ENCODE data around the gene DNAH8.

DNAH8 gene

GRCh38 chr6:38750968-38751615, 36.0 kb downstream of the DNAH8 start:
- H3K4me1 ChIP-seq (ENCODE audit: control insufficient read depth in 1 of 2, insufficient read depth in 1 of 2, low read depth in 1 of 2, low read length in 1 of 2) = no peaks in the 10 kb centered on the region
- no peaks in the 10 kb centered on the region for H3K36me3 ChIP-seq
- H3K27ac ChIP-seq = no peak overlapping the region
- no peaks in the 10 kb centered on the region for H3K9me3 ChIP-seq
- no peak overlapping the region for H3K4me3 ChIP-seq (ENCODE audit: low read depth in 1 of 2, low read length in 1 of 2)
- no peak for TF ChIP-seq CTCF (IDR thresholded peaks at IDR 0.05)
- no peaks in the 10 kb centered on the region for H3K27me3 ChIP-seq

GRCh38 chr6:38753707-38754106, 38.6 kb downstream of the DNAH8 start:
- H3K27ac ChIP-seq = no peak overlapping the region
- H3K27me3 ChIP-seq = no peaks in the 10 kb centered on the region
- no peak for TF ChIP-seq CTCF (IDR thresholded peaks at IDR 0.05)
- H3K4me1 ChIP-seq (ENCODE audit: control insufficient read depth in 1 of 2, insufficient read depth in 1 of 2, low read depth in 1 of 2, low read length in 1 of 2) = no peaks in the 10 kb centered on the region
- H3K4me3 ChIP-seq (ENCODE audit: low read depth in 1 of 2, low read length in 1 of 2) = no peak overlapping the region
- H3K36me3 ChIP-seq = no peaks in the 10 kb centered on the region
- H3K9me3 ChIP-seq = no peaks in the 10 kb centered on the region

- H3K36me3 ChIP-seq = no peaks in the 10 kb centered on the region
- no peaks in the 10 kb centered on the region for H3K4me1 ChIP-seq (ENCODE audit: control insufficient read depth in 1 of 2, insufficient read depth in 1 of 2, low read depth in 1 of 2, low read length in 1 of 2)
- no peak for TF ChIP-seq CTCF (IDR thresholded peaks at IDR 0.05)
- no peaks in the 10 kb centered on the region for H3K27me3 ChIP-seq
- no peak overlapping the region for H3K27ac ChIP-seq
- H3K9me3 ChIP-seq = no peaks in the 10 kb centered on the region
- no peak overlapping the region for H3K4me3 ChIP-seq (ENCODE audit: low read depth in 1 of 2, low read length in 1 of 2)
Measured at GRCh38 chr6:38755207-38755606, 40.1 kb downstream of the DNAH8 start.

GRCh38 chr6:38755874-38756273, 40.8 kb downstream of the DNAH8 start:
- Histone ChIP-seq H3K27ac (no peak overlapping the region), H3K4me1 (ENCODE audit: control insufficient read depth in 1 of 2, insufficient read depth in 1 of 2, low read depth in 1 of 2, low read length in 1 of 2) (no peaks in the 10 kb centered on the region), H3K4me3 (ENCODE audit: low read depth in 1 of 2, low read length in 1 of 2) (no peak overlapping the region), H3K36me3 (no peaks in the 10 kb centered on the region), H3K27me3 (no peaks in the 10 kb centered on the region), H3K9me3 (no peaks in the 10 kb centered on the region)
- TF ChIP-seq CTCF (IDR thresholded peaks at IDR 0.05) = no peak

GRCh38 chr6:38760097-38760496, 45.0 kb downstream of the DNAH8 start:
- no peaks in the 10 kb centered on the region for H3K36me3 ChIP-seq

More at GRCh38 chr6:38760097-38760496, 45.0 kb downstream of the DNAH8 start:
- no peak overlapping the region for H3K4me3 ChIP-seq (ENCODE audit: low read depth in 1 of 2, low read length in 1 of 2)
- H3K9me3 ChIP-seq = no peaks in the 10 kb centered on the region
- no peak overlapping the region for H3K27ac ChIP-seq
- TF ChIP-seq CTCF (IDR thresholded peaks at IDR 0.05) = no peak
- H3K4me1 ChIP-seq (ENCODE audit: control insufficient read depth in 1 of 2, insufficient read depth in 1 of 2, low read depth in 1 of 2, low read length in 1 of 2) = no peaks in the 10 kb centered on the region
- no peaks in the 10 kb centered on the region for H3K27me3 ChIP-seq
